ENCODE data around the gene WRAP73.
A peak's percentile ranks its signal among the peaks of the same experiment; 100 is the strongest.
"Not testable (repeated sequence)": the region's sequence is repeated elsewhere in the genome, so short reads cannot be mapped to it uniquely, and the experiment has no call there.

WRAP73 gene

DNA sequence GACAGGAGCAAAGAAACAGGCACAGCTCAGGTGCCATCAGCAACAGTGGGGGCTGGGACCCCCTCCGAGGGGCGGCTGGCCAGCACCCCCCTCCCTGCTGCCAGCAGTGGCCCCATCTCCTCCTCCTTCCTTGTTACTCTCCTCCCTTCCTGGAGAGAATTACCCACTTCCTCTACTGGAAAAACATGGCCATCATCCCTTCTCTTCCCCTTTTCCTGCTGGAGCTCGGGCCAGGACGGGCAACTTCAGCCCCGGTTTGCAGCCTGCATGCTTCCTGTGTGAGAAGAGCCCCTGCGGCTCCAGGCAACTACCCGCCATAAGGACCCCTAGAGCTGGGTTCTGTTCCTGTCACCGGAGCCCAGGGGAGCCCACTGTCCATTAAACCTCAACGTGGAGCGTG lies 56.2 kb downstream of the WRAP73 start:
- no peak for DNase-seq

GRCh38 chr1:3593334-3593733 lies 56.6 kb downstream of the WRAP73 start:
- no peak for DNase-seq

DNA sequence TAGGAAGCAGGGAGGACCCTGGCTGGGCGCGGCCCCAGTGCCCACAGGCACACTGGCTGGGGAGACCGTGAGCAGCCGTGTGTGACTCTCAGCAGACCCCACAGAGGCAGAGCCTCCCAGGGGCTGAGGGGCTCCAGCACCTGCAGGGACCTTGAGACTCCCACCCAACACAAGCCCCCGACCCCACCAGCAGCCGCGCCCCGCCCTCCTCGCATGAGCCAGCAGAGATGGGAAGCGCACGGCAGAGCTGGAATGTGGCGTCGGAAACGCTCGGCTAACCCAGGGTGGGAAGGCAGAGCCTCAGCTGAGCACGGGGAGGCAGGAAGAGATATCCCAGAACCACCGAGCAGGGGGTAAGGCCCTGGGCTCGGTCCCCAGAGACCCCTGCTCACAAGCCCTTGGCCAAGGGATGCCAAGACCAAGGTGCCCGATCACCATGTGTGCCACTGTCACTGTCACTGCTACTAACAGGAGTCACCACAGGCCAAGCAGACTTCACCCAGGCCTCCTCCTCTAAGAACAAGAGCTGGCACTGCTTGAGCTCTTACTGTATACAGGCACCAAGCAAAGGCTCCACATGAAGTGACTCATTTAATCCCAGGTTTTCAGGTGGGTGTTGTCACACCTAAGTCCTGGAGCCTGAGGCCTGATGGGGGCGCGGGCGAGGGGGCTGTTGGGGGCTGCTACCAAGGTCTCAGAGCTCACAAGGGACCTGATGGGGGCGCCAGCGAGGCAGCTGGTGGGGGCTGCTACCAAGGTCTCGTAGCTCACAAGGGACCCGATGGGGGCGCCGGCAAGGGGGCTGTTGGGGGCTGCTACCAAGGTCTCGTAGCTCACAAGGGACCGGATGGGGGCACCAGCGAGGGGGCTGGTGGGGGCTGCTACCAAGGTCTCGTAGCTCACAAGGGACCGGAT lies 58.7 kb downstream of the WRAP73 start:
- no peak for DNase-seq

DNA sequence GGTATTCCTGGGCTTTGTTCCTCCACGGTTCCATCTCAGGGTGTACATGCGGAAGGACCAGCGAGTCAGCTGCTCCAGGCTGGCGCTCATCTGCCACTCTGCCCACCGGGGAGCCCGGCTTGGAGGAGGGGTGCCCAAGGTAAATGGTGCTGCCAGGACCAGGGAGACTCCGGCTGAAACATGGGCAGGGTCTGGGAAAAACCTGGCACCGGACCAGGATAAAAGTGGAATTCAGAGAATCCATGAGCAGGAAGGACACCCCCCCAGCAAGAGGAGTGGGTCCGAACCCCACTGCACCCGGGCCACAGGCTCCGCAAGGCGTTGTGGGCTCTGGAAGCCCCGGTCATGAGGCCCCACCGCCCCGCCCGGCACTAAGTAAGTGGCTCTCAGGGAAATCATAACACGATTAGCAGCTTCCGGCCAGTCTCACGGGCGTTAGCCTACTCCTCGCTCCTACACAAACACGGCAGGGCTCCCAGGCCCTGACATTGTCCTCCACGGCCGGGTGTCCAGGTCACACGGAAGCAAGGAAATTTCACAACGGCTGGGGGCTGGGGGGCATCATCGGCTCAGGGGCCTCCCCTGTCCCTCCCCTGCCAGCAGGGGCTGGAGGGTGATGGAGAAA lies 59.7 kb downstream of the WRAP73 start:
- no peak for DNase-seq

DNA sequence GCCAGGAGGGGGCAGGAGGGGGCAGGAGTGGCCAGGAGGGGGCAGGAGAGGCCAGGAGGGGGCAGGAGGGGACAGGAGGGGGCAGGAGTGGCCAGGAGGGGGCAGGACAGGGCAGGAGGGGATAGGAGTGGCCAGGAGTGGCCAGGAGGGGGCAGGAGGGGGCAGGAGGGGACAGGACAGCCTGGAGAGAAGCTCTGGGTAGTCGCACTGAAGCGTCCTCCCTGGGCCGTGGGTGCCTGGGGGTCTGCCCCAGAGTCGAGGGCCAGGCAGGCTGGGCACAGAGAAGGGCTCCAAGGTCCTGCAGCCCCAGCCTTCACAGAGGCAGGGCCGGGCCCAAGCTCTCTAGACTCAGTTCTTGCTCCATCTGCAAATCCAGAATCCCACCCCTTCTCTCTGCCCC lies 61.5 kb downstream of the WRAP73 start:
- DNase-seq = no peak

- DNase-seq = no peak
Measured at GRCh38 chr1:3586986-3587759, 62.7 kb downstream of the WRAP73 start.

DNA sequence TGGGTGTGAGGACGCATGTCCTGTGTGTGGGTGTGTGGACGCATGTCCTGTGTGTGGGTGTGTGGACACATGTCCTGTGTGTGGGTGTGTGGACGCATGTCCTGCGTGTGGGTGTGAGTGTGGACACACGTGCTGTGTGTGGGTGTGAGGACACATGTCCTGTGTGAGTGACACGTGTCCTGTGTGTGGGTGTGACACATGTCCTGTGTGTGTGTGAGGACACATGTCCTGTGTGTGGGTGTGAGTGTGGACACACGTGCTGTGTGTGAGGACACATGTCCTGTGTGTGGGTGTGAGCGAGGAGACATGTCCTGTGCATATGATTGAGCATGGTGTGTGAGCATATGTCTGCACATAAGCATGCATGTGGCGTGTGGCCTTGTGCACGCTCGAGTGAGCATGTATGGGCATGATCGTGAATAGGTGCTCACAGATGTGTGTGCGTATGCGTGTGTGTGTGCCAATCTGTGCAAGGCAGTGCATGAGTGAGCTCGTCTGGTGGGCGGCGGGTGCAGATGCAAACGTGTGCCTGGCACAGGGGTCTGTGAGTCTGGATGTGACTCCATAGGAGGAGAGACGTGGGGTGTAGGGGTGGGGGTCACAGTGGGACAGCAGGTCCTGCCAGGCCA lies 63.8 kb downstream of the WRAP73 start:
- DNase-seq = no peak

DNA sequence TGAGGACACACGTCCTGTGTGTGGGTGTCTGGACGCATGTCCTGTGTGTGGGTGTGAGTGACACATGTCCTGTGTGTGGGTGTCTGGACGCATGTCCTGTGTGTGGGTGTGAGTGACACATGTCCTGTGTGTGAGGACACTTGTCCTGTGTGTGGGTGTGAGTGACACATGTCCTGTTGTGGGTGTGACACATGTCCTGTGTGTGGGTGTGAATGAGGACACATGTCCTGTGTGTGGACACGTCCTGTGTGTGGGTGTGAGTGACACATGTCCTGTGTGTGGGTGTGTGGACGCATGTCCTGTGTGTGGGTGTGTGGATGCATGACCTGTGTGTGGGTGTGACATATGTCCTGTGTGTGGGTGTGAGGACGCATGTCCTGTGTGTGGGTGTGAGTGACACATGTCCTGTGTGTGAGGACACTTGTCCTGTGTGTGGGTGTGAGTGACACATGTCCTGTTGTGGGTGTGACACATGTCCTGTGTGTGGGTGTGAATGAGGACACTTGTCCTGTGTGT lies 64.5 kb downstream of the WRAP73 start:
- DNase-seq = not testable (repeated sequence)

GRCh38 chr1:3584915-3585314 lies 65.0 kb downstream of the WRAP73 start:
- DNase-seq = peak; percentile 9

DNA sequence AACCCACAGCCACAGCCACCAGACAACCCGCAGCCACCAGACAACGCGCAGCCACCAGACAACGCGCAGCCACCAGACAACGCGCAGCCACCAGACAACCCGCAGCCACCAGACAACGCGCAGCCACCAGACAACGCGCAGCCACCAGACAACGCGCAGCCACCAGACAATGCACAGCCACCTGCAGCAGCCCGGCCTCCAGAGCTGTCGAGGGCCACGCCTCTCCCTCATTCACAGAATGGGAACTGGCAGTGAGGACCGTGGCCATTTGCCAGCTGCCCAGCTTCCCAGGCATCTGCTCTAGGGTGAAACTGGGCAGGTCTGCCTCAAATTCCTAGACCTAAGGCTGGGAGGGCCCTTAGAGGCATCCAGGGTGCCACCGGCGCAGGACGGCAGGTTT lies 66.2 kb downstream of the WRAP73 start:
- not testable (repeated sequence) for DNase-seq

DNA sequence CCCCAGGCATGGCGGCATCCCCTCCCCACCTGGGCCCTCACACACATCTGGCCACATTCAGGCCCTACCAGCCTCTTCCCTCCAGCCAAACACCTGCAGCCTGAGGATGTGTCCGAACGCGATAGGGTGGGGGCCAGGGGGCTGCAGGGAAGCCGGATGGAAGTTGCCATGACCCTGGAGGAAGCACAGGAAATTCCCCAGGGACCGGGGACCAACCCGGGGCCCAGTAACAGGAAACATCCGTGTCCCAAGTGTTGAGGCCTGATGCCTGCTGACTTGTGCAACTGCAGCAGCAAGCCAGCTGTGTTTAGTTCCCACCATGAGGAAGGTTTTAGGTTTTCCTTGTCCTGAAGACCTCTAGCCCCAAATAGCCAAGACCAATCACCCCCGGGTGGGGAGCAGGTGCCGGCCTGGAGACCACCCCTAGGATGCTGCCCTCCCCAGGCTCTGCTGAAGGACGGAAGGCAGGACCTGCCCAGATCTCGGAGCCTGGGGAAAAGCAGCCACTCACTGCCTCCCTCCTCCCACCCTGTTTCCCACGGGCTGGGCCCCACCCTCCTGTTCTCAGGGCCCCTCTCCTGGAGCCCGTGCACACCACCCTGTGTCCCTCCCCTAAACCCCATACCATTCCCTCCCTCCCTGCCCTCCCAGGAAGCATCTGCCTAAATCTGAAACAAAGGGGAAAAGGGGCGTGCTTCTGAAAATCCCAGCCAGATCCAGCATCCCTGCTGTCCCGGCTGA lies 68.4 kb downstream of the WRAP73 start:
- DNase-seq = no peak
